GM13976 (cell line): ENCODE data around the gene MSRB3.

Source experiments
- DNase-seq: peaks from one replicate; pipeline ENCODE4 v3.0.0; 2012; ENCODE audit warnings: low spot score
- in situ Hi-C: fragments of 300-500 bp; cut with MboI; formaldehyde crosslinking; loops from one replicate; pipeline ENCODE4 v1.12.0; 2022; ENCODE audit warnings: low sequenced_read_pairs, mixed read lengths, inconsistent platforms; ENCODE audit not compliant: unreplicated experiment
- TF ChIP-seq, protein P1 (sequence below): IDR thresholded peaks from 2 replicates; pipeline ENCODE4 v1.5.1; 2012; ENCODE audit warnings: borderline replicate concordance, mild to moderate bottlenecking; ENCODE audit not compliant: insufficient read depth; ENCODE audit errors: extremely low read depth, missing control alignments, control extremely low read depth

Gene MSRB3

GRCh38 chr12:65335021-65335714, 56.7 kb downstream of the MSRB3 start:
- TF ChIP-seq, protein P1, sequence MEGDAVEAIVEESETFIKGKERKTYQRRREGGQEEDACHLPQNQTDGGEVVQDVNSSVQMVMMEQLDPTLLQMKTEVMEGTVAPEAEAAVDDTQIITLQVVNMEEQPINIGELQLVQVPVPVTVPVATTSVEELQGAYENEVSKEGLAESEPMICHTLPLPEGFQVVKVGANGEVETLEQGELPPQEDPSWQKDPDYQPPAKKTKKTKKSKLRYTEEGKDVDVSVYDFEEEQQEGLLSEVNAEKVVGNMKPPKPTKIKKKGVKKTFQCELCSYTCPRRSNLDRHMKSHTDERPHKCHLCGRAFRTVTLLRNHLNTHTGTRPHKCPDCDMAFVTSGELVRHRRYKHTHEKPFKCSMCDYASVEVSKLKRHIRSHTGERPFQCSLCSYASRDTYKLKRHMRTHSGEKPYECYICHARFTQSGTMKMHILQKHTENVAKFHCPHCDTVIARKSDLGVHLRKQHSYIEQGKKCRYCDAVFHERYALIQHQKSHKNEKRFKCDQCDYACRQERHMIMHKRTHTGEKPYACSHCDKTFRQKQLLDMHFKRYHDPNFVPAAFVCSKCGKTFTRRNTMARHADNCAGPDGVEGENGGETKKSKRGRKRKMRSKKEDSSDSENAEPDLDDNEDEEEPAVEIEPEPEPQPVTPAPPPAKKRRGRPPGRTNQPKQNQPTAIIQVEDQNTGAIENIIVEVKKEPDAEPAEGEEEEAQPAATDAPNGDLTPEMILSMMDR = no peak
- in situ Hi-C loops = no loop called here
- no peak for DNase-seq

DNA sequence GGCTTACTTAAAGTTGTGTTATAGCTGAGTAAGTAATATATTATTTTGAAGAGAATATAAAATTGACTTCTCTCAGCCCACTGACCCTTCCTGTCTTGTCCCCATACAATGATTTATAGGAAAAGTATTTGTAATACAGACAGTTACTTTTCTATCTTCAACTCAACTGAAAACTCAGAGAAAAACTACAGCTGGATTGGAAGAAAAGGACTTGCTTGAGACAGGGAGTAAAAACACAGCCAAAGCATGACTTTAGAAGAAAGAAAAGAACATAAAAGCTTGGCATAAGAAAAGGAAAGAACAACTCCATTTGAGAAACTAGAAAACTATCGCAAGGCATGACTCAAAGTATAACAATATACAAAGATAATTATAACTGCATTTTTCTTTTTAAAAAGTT, 57.5 kb downstream of the MSRB3 start:
- no peak for DNase-seq
- TF ChIP-seq, protein P1 = no peak
- in situ Hi-C loops = no loop called here

DNA sequence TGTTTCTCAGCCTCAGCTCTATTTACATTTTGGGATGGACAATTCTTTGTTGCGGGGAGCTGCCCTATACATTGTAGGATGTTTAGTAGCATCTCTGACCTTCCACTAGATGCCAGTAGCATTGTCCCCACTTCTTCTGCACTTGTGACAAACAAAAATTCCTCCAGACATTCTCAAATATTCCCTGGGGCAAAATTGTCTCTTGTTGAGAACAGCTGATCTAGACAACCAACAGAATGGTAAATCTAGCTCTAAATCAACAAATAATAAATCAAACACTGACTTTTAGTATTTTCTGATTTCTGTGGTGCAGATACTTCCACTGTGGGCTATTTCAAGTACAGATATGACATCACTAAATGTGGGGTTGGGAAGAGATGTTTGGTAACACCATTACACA, 60.7 kb downstream of the MSRB3 start:
- in situ Hi-C loops = no loop called here
- TF ChIP-seq, protein P1 = no peak

DNA sequence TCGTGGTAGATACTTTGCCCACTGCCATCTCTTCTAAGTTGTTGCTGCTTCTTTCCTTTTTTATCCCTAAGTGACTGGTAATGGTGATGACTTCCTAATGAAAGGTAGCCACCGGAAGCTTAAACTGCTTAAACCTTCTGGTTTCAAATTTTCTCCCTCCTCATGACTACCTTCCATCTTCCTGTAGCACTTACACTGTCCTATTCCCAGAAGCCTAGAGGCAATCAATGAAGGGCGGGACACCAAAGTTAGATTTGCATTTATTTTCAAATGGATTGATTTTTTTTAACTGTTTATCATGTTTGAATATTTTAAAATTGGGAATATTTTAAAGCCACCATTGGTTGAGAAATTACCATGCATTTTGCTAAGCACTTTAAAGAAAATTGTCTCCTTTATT, 64.7 kb downstream of the MSRB3 start:
- DNase-seq = no peak
- TF ChIP-seq, protein P1 = no peak
- in situ Hi-C loops = no loop called here

More for the DNA sequence above, 60.7 kb downstream of the MSRB3 start:
- no peak for DNase-seq

DNA sequence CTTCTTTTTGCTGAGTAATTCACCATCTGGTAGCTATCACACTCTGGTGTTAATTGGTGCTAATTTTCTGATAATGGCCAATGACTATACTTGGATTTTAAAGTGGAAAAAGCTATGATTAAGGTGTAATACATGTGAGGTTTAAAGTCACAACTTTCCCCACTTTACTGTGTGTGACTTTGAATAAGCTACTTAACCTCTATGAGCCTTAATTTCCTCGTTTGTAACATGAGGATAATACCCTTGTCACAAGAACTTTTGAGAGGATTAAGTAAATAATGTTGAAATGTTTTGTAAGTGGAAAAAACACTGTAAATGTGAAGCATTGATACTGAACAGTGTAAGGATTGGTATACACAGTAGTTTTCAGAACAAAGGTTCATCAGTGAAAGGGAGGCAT, 65.3 kb downstream of the MSRB3 start:
- in situ Hi-C loops = no loop called here
- TF ChIP-seq, protein P1 = no peak
- no peak for DNase-seq

- TF ChIP-seq, protein P1 = no peak
- DNase-seq = no peak
- in situ Hi-C loops = no loop called here
Measured at GRCh38 chr12:65355461-65355860, 77.0 kb downstream of the MSRB3 start.
